GM23338 (cell line): Measurements from ENCODE around the gene NHERF1. TPM values are rescaled to one million over a fixed set of nuclear protein-coding genes. Genes with fewer than 3 reads are reported as not detected.

ENCODE experiments used
- ATAC-seq: fragments of 200-7000 bp; cut with Tn5 transposase; 3 replicates; pipeline ENCODE4 v1.9.1; 2020
- DNase-seq: peaks from one replicate; pipeline ENCODE4 v3.0.0-alpha.2; 2015; ENCODE audit warnings: low spot score
- H2AFZ ChIP-seq: fragments of 200-600 bp; sonication (generic); 2 replicates; pipeline ENCODE4 v1.8.0; 2016; ENCODE audit warnings: antibody characterized with exemption, mild to moderate bottlenecking, moderate library complexity
- H3F3A ChIP-seq: fragments of 200-600 bp; sonication (generic); replicated peaks from 2 replicates; pipeline ENCODE4 v1.8.0; 2017; ENCODE audit warnings: antibody characterized with exemption, mixed run types, low read depth
- H3K27ac ChIP-seq: fragments of 200-600 bp; sonication (generic); 2 replicates; pipeline ENCODE4 v1.6.1; 2016; ENCODE audit warnings: low read depth
- H3K27me3 ChIP-seq: fragments of 200-600 bp; sonication (generic); 2 replicates; pipeline ENCODE4 v1.8.0; 2016; ENCODE audit warnings: mild to moderate bottlenecking, mixed run types, moderate library complexity; ENCODE audit not compliant: insufficient read depth
- H3K36me3 ChIP-seq: fragments of 200-600 bp; sonication (generic); 2 replicates; pipeline ENCODE4 v1.8.0; 2016; ENCODE audit warnings: mild to moderate bottlenecking; ENCODE audit not compliant: insufficient read depth
- H3K4me1 ChIP-seq: fragments of 200-600 bp; sonication (generic); 2 replicates; pipeline ENCODE4 v1.8.0; 2016; ENCODE audit warnings: mild to moderate bottlenecking, moderate library complexity; ENCODE audit not compliant: insufficient read depth
- H3K4me2 ChIP-seq: fragments of 200-600 bp; sonication (generic); 2 replicates; pipeline ENCODE4 v1.7.1; 2017; ENCODE audit warnings: mixed run types
- H3K4me3 ChIP-seq: fragments of 200-600 bp; sonication (generic); 2 replicates; pipeline ENCODE4 v1.6.1; 2016; ENCODE audit warnings: mixed run types
- H3K79me2 ChIP-seq: fragments of 200-600 bp; sonication (generic); replicated peaks from 2 replicates; pipeline ENCODE4 v1.8.0; 2017; ENCODE audit warnings: mild to moderate bottlenecking; ENCODE audit not compliant: insufficient read depth
- H3K9me2 ChIP-seq: fragments of 200-600 bp; sonication (generic); 2 replicates; pipeline ENCODE4 v1.8.0; 2017; ENCODE audit not compliant: insufficient read depth
- H4K20me1 ChIP-seq: fragments of 200-600 bp; sonication (generic); replicated peaks from 2 replicates; pipeline ENCODE4 v1.8.0; 2017; ENCODE audit warnings: mild to moderate bottlenecking; ENCODE audit not compliant: insufficient read depth
- H3K27ac Mint-ChIP-seq: 2 replicates; pipeline ENCODE4 v1.8.0; 2020; ENCODE audit warnings: inconsistent platforms, mild to moderate bottlenecking, moderate library complexity, mixed read lengths
- H3K27me3 Mint-ChIP-seq: 3 replicates; pipeline ENCODE4 v1.8.0; 2022; ENCODE audit warnings: low read depth, mild to moderate bottlenecking, moderate library complexity, mixed read lengths, inconsistent platforms; ENCODE audit not compliant: insufficient read depth, poor library complexity
- H3K36me3 Mint-ChIP-seq: 3 replicates; pipeline ENCODE4 v1.8.0; 2021; ENCODE audit warnings: low read depth, mild to moderate bottlenecking, inconsistent platforms, moderate library complexity, mixed read lengths
- H3K4me1 Mint-ChIP-seq: 3 replicates; pipeline ENCODE4 v1.8.0; 2020; ENCODE audit warnings: mild to moderate bottlenecking, inconsistent platforms, mixed read lengths
- H3K4me3 Mint-ChIP-seq: 3 replicates; pipeline ENCODE4 v1.8.0; 2021; ENCODE audit warnings: moderate library complexity, mild to moderate bottlenecking, inconsistent platforms, mixed read lengths
- H3K9me3 Mint-ChIP-seq: 3 replicates; pipeline ENCODE4 v1.8.0; 2020; ENCODE audit warnings: moderate library complexity, mild to moderate bottlenecking, inconsistent platforms, mixed read lengths
- CREB1 ChIP-seq: fragments of 250-450 bp; sonication (Bioruptor Pico); IDR thresholded peaks from 2 replicates; pipeline ENCODE4 v1.5.0; 2020; ENCODE audit warnings: low read depth, mild to moderate bottlenecking, moderate library complexity
- JUNB ChIP-seq: IDR thresholded peaks from one replicate; pipeline ENCODE4 v1.6.1; 2016; ENCODE audit warnings: antibody characterized with exemption; ENCODE audit not compliant: unreplicated experiment
- POLR2AphosphoS5 ChIP-seq: IDR thresholded peaks from 2 replicates; pipeline ENCODE4 v1.6.1; 2016; ENCODE audit warnings: antibody characterized with exemption, low read depth
- ZNF331 ChIP-seq: fragments of 250-450 bp; sonication (Bioruptor Pico); IDR thresholded peaks from 2 replicates; pipeline ENCODE4 v1.5.0; 2020; ENCODE audit warnings: low read depth, mild to moderate bottlenecking, moderate library complexity
- polyA plus RNA-seq: library from polyadenylated mRNA; unstranded; fragments of >200 nt; fragmentation: Nextera tagmentation; extraction: Ambion mirVana; gene quantifications from 2 replicates; pipeline ENCODE4 v1.2.1, GENCODE V29; 2016
- total RNA-seq: library from RNA; depleted of rRNA; stranded (reverse); fragments of >200 nt; shearing (Covaris generic); gene quantifications from 2 replicates; pipeline ENCODE4 v1.2.3, GENCODE V29; 2014
- TF ChIP-seq, protein P1 (sequence below), 2 experiments: fragments of 200-600 bp in 1 of 2; sonication (generic) in 1 of 2; conservative IDR thresholded peaks; 2 replicates each; pipeline versions ENCODE4 v1.5.1 to v1.6.1; 2016 to 2017; ENCODE audit warnings: antibody characterized with exemption in 2 of 2, low read depth in 2 of 2, mild to moderate bottlenecking in 2 of 2, moderate library complexity in 1 of 2
- TF ChIP-seq, protein P2 (sequence below): fragments of 250-450 bp; sonication (Bioruptor Pico); IDR thresholded peaks from 2 replicates; pipeline ENCODE4 v1.5.0; 2020; ENCODE audit warnings: mild to moderate bottlenecking, moderate library complexity
- TF ChIP-seq, protein P3 (sequence below): IDR thresholded peaks from 2 replicates; pipeline ENCODE4 v1.6.1; 2016; ENCODE audit warnings: antibody characterized with exemption

Gene NHERF1
- total and polyA plus RNA-seq, 2 experiments from 2014 or later, result 48.8 to 100 TPM

DNA sequence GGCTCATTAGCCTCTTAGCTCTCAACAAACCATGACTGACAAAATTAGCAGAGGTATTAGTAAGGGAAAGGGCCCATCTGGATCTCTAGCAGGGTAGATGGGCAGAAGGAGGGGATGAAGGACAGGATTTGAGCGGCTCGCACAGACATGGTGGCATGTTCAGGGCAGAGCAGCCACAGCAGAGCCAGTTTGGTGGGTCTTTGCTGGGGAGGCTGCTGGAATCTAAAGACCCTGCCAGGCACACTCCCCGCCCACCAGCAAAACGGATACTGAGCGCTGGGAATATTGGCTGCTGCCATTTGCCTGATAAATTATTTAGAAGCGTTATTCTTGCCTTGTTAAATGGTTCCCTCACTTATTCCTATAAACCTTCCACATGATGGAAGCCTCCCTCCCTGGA is 48.4 kb downstream of the NHERF1 start:
- Histone ChIP-seq H2AFZ (no peak overlapping the region), H3K4me3 (no peak overlapping the region), H3K27ac (no peak overlapping the region), H3F3A (no peaks in the 10 kb centered on the region), H3K79me2 (no peaks in the 10 kb centered on the region), H3K4me2 (no peak overlapping the region), H3K9me2 (no peaks in the 10 kb centered on the region), H3K27me3 (no peaks in the 10 kb centered on the region), H3K4me1 (no peaks in the 10 kb centered on the region), H4K20me1 (peaks cover 4% of the 10 kb centered on the region; the same call in 1 of the 2 replicates), H3K36me3 (peaks cover 3% of the 10 kb centered on the region; the same call in 1 of the 2 replicates)
- DNase-seq, result no peak
- H3K4me3 Mint-ChIP-seq, result no peak overlapping the region
- peaks cover 5% of the 10 kb centered on the region for H3K27me3 Mint-ChIP-seq
- no peaks in the 10 kb centered on the region for H3K9me3 Mint-ChIP-seq
- no peak overlapping the region for H3K27ac Mint-ChIP-seq
- no peaks in the 10 kb centered on the region for H3K4me1 Mint-ChIP-seq
- peaks cover 50% of the 10 kb centered on the region for H3K36me3 Mint-ChIP-seq
- TF ChIP-seq, protein P1, sequence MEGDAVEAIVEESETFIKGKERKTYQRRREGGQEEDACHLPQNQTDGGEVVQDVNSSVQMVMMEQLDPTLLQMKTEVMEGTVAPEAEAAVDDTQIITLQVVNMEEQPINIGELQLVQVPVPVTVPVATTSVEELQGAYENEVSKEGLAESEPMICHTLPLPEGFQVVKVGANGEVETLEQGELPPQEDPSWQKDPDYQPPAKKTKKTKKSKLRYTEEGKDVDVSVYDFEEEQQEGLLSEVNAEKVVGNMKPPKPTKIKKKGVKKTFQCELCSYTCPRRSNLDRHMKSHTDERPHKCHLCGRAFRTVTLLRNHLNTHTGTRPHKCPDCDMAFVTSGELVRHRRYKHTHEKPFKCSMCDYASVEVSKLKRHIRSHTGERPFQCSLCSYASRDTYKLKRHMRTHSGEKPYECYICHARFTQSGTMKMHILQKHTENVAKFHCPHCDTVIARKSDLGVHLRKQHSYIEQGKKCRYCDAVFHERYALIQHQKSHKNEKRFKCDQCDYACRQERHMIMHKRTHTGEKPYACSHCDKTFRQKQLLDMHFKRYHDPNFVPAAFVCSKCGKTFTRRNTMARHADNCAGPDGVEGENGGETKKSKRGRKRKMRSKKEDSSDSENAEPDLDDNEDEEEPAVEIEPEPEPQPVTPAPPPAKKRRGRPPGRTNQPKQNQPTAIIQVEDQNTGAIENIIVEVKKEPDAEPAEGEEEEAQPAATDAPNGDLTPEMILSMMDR (conservative IDR thresholded peaks at IDR 0.05; ENCODE audit: low read depth in 2 of 2), result no peak
- TF ChIP-seq, protein P2, sequence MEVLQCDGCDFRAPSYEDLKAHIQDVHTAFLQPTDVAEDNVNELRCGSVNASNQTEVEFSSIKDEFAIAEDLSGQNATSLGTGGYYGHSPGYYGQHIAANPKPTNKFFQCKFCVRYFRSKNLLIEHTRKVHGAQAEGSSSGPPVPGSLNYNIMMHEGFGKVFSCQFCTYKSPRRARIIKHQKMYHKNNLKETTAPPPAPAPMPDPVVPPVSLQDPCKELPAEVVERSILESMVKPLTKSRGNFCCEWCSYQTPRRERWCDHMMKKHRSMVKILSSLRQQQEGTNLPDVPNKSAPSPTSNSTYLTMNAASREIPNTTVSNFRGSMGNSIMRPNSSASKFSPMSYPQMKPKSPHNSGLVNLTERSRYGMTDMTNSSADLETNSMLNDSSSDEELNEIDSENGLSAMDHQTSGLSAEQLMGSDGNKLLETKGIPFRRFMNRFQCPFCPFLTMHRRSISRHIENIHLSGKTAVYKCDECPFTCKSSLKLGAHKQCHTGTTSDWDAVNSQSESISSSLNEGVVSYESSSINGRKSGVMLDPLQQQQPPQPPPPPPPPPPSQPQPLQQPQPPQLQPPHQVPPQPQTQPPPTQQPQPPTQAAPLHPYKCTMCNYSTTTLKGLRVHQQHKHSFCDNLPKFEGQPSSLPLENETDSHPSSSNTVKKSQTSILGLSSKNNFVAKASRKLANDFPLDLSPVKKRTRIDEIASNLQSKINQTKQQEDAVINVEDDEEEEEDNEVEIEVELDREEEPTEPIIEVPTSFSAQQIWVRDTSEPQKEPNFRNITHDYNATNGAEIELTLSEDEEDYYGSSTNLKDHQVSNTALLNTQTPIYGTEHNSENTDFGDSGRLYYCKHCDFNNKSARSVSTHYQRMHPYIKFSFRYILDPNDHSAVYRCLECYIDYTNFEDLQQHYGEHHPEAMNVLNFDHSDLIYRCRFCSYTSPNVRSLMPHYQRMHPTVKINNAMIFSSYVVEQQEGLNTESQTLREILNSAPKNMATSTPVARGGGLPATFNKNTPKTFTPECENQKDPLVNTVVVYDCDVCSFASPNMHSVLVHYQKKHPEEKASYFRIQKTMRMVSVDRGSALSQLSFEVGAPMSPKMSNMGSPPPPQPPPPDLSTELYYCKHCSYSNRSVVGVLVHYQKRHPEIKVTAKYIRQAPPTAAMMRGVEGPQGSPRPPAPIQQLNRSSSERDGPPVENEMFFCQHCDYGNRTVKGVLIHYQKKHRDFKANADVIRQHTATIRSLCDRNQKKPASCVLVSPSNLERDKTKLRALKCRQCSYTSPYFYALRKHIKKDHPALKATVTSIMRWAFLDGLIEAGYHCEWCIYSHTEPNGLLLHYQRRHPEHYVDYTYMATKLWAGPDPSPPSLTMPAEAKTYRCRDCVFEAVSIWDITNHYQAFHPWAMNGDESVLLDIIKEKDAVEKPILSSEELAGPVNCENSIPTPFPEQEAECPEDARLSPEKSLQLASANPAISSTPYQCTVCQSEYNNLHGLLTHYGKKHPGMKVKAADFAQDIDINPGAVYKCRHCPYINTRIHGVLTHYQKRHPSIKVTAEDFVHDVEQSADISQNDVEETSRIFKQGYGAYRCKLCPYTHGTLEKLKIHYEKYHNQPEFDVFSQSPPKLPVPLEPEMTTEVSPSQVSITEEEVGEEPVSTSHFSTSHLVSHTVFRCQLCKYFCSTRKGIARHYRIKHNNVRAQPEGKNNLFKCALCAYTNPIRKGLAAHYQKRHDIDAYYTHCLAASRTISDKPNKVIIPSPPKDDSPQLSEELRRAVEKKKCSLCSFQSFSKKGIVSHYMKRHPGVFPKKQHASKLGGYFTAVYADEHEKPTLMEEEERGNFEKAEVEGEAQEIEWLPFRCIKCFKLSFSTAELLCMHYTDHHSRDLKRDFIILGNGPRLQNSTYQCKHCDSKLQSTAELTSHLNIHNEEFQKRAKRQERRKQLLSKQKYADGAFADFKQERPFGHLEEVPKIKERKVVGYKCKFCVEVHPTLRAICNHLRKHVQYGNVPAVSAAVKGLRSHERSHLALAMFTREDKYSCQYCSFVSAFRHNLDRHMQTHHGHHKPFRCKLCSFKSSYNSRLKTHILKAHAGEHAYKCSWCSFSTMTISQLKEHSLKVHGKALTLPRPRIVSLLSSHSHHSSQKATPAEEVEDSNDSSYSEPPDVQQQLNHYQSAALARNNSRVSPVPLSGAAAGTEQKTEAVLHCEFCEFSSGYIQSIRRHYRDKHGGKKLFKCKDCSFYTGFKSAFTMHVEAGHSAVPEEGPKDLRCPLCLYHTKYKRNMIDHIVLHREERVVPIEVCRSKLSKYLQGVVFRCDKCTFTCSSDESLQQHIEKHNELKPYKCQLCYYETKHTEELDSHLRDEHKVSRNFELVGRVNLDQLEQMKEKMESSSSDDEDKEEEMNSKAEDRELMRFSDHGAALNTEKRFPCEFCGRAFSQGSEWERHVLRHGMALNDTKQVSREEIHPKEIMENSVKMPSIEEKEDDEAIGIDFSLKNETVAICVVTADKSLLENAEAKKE (CRISPR knock-in tag), result no peak
- TF ChIP-seq, protein P3, sequence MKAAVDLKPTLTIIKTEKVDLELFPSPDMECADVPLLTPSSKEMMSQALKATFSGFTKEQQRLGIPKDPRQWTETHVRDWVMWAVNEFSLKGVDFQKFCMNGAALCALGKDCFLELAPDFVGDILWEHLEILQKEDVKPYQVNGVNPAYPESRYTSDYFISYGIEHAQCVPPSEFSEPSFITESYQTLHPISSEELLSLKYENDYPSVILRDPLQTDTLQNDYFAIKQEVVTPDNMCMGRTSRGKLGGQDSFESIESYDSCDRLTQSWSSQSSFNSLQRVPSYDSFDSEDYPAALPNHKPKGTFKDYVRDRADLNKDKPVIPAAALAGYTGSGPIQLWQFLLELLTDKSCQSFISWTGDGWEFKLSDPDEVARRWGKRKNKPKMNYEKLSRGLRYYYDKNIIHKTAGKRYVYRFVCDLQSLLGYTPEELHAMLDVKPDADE, result no peak
- no peak for TF ChIP-seq CREB1
- no peak for TF ChIP-seq ZNF331 (CRISPR knock-in tag)
- no peak for TF ChIP-seq POLR2AphosphoS5
- TF ChIP-seq JUNB, result no peak
- no peak for ATAC-seq
